Chondrocyte (in vitro differentiated cells): ENCODE data around the gene COL3A1. TPM values are rescaled to one million over a fixed set of nuclear protein-coding genes. Genes with fewer than 3 reads are reported as not detected.

Source experiments
- DNase-seq: peaks from one replicate; pipeline ENCODE4 v3.0.0; 2021; ENCODE audit warnings: mixed read lengths, low spot score
- H3K27ac Mint-ChIP-seq: one replicate; pipeline ENCODE4 v1.8.0; 2021; ENCODE audit warnings: mild to moderate bottlenecking, moderate library complexity, mixed read lengths; ENCODE audit not compliant: unreplicated experiment
- H3K27me3 Mint-ChIP-seq: 2 replicates; pipeline ENCODE4 v1.8.0; 2021; ENCODE audit warnings: low read depth, mixed read lengths
- H3K36me3 Mint-ChIP-seq: 2 replicates; pipeline ENCODE4 v1.8.0; 2021; ENCODE audit warnings: low read depth, mixed read lengths
- H3K4me1 Mint-ChIP-seq: 2 replicates; pipeline ENCODE4 v1.8.0; 2021; ENCODE audit warnings: low read depth, mild to moderate bottlenecking, mixed read lengths
- H3K4me3 Mint-ChIP-seq: one replicate; pipeline ENCODE4 v1.8.0; 2021; ENCODE audit warnings: mild to moderate bottlenecking, moderate library complexity, mixed read lengths; ENCODE audit not compliant: unreplicated experiment
- H3K9me3 Mint-ChIP-seq: 2 replicates; pipeline ENCODE4 v1.8.0; 2021; ENCODE audit warnings: low read depth, mixed read lengths
- CTCF ChIP-seq: fragments of 200-600 bp; sonication (generic); IDR thresholded peaks from 2 replicates; pipeline ENCODE4 v1.5.0; 2021; ENCODE audit warnings: antibody characterized with exemption, mild to moderate bottlenecking, moderate library complexity
- total RNA-seq: library from RNA; stranded (reverse); gene quantifications from 3 replicates; pipeline ENCODE4 v1.2.1, GENCODE V29; 2021

The COL3A1 gene
- total RNA-seq, 1 donor from 2014 or later = 8,099 TPM

- Mint-ChIP-seq H3K4me3 (no peak overlapping the region), H3K27me3 (no peaks in the 10 kb centered on the region), H3K36me3 (peaks cover 2% of the 10 kb centered on the region), H3K4me1 (no peaks in the 10 kb centered on the region), H3K9me3 (peaks cover 13% of the 10 kb centered on the region), H3K27ac (no peak overlapping the region)
- no peak for TF ChIP-seq CTCF
- no peak for DNase-seq
These were observed 16.5 kb upstream of the COL3A1 start for GRCh38 chr2:188957646-188958045.

- DNase-seq = no peak
- H3K9me3 Mint-ChIP-seq = peaks cover 16% of the 10 kb centered on the region
- H3K27ac Mint-ChIP-seq = no peak overlapping the region
- H3K36me3 Mint-ChIP-seq = peaks cover 2% of the 10 kb centered on the region
- H3K4me1 Mint-ChIP-seq = peaks cover 27% of the 10 kb centered on the region
- H3K4me3 Mint-ChIP-seq = no peak overlapping the region
- H3K27me3 Mint-ChIP-seq = no peaks in the 10 kb centered on the region
- no peak for TF ChIP-seq CTCF
These were observed 10.4 kb upstream of the COL3A1 start for GRCh38 chr2:188963741-188964140.

GRCh38 chr2:188964976-188965546 lies 9.1 kb upstream of the COL3A1 start:
- Mint-ChIP-seq H3K4me3 (no peak overlapping the region), H3K27me3 (no peaks in the 10 kb centered on the region), H3K4me1 (peaks cover 39% of the 10 kb centered on the region), H3K9me3 (peaks cover 9% of the 10 kb centered on the region), H3K27ac (no peak overlapping the region), H3K36me3 (no peaks in the 10 kb centered on the region)
- no peak for DNase-seq
- TF ChIP-seq CTCF = no peak

- Mint-ChIP-seq H3K4me1 (peaks cover 44% of the 10 kb centered on the region), H3K9me3 (peaks cover 9% of the 10 kb centered on the region), H3K4me3 (no peak overlapping the region), H3K36me3 (no peaks in the 10 kb centered on the region), H3K27me3 (no peaks in the 10 kb centered on the region), H3K27ac (no peak overlapping the region)
- no peak for DNase-seq
- no peak for TF ChIP-seq CTCF
These were observed 8.6 kb upstream of the COL3A1 start for GRCh38 chr2:188965563-188965962.

- Mint-ChIP-seq H3K4me3 (no peak overlapping the region), H3K36me3 (no peaks in the 10 kb centered on the region), H3K27ac (peak overlapping the region; percentile 59), H3K9me3 (peaks cover 5% of the 10 kb centered on the region), H3K27me3 (no peaks in the 10 kb centered on the region), H3K4me1 (peaks cover 49% of the 10 kb centered on the region)
- DNase-seq = no peak
- no peak for TF ChIP-seq CTCF
These were observed 8.0 kb upstream of the COL3A1 start for GRCh38 chr2:188966079-188966571.
